ENCODE measurements around the gene STT3A. TPM values are rescaled to one million over a fixed set of nuclear protein-coding genes. Genes with fewer than 3 reads are reported as not detected.

Gene STT3A
- total and polyA plus RNA-seq, 10 of the 15 experiments (the other 5 are each of a cell fraction or from before 2014, with no cell fraction given), result 74.4 to 202 (median 118) TPM

- DNase-seq (ENCODE audit: low read depth, low spot score) (no peak), ATAC-seq (no peak), FAIRE-seq (no peak)
- TF ChIP-seq ZNF274 (IDR thresholded peaks at IDR 0.05; ENCODE audit: insufficient read depth, insufficient read length) (no peak), KLF5 (IDR thresholded peaks at IDR 0.05; ENCODE audit: partially characterized antibody) (no peak), ETV6 (conservative IDR thresholded peaks at IDR 0.05 in 1 of 2, IDR thresholded peaks at IDR 0.05 in 1 of 2; ENCODE audit: borderline replicate concordance in 1 of 2, low read depth in 1 of 2) (no peak), ATF3 (IDR thresholded peaks at IDR 0.05; ENCODE audit: borderline replicate concordance, extremely low read depth, low read depth, low read length) (no peak), ZBTB40 (IDR thresholded peaks at IDR 0.05; ENCODE audit: borderline replicate concordance) (no peak), TCF7 (IDR thresholded peaks at IDR 0.05; ENCODE audit: borderline replicate concordance) (no peak), BCLAF1 (IDR thresholded peaks at IDR 0.05) (no peak), YY1 (IDR thresholded peaks at IDR 0.05; ENCODE audit: low read depth, low read length) (no peak), ZNF24 (IDR thresholded peaks at IDR 0.05) (no peak), USF2 (IDR thresholded peaks at IDR 0.05; ENCODE audit: borderline replicate concordance, low read depth, low read length) (no peak)
- ChIA-PET CTCF (interaction anchor here (0.8 kb wide), 1 partner anchor 11 kb away, joined by 4 read pairs; no protein-coding TSS in a partner anchor), RAD21 (ENCODE audit: unreplicated experiment) (no interaction called here), SMC1A (ENCODE audit: uncharacterized antibody, unreplicated experiment) (interaction anchor here (1.2 to 1.6 kb wide), 2 partner anchors 10 to 16 kb away, joined by 3 to 4 read pairs; partner anchors contain the start of gene EI24), POLR2A (interaction anchor here (0.6 to 0.9 kb wide), 2 partner anchors 12 to 15 kb away, joined by 3 read pairs; no protein-coding TSS in a partner anchor)
- Histone ChIP-seq H3K4me1 (ENCODE audit: control insufficient read depth, insufficient read depth, low read length) (no peaks in the 10 kb centered on the region), H3K36me3 (ENCODE audit: control insufficient read depth in 2 of 2, insufficient read depth in 2 of 2, low read length in 1 of 2) (peaks cover 0 to 8% of the 10 kb centered on the region in 2 experiments), H3K4me2 (ENCODE audit: control insufficient read depth, insufficient read depth) (no peak overlapping the region), H2AFZ (ENCODE audit: control insufficient read depth, low read depth, low read length) (no peak overlapping the region), H3K9me3 (replicated peaks; ENCODE audit: control insufficient read depth, insufficient read depth, low read length) (no peaks in the 10 kb centered on the region), H3K27me3 (replicated peaks in 1 of 2; ENCODE audit: control insufficient read depth in 2 of 2, insufficient read depth in 2 of 2, low read length in 1 of 2) (no peaks in the 10 kb centered on the region), H3K27ac (ENCODE audit: control insufficient read depth, insufficient read depth) (no peak overlapping the region), H3K79me2 (ENCODE audit: control insufficient read depth, insufficient read depth, low read length) (no peaks in the 10 kb centered on the region), H3K9ac (ENCODE audit: control insufficient read depth, insufficient read depth, low read length) (no peak overlapping the region), H4K20me1 (ENCODE audit: control insufficient read depth, insufficient read depth) (no peaks in the 10 kb centered on the region), H3K4me3 (no peak overlapping the region)
- 100% methylated on average over 1 of the region's 1 CpG for WGBS (ENCODE audit: insufficient coverage, insufficient replicate concordance, low lambda C conversion rate, missing lambda C conversion rate)
- no TSS peak for BruUV-seq (replicated peaks)
- intact Hi-C loops (cut with micrococcal nuclease; ENCODE audit: unreplicated experiment) (no loop called here), in situ Hi-C loops (cut with MboI) (no loop called here)
Measured at GRCh38 chr11:125585487-125585886, 7.2 kb upstream of the STT3A start.

Measured in GM12878 (cell line).